CD8-positive, alpha-beta memory T cell (primary cell): ENCODE results near the gene ACSS1. TPM values are rescaled to one million over a fixed set of nuclear protein-coding genes. Genes with fewer than 3 reads are reported as not detected.

ENCODE experiments used
- CTCF ChIA-PET: fragments of 350-600 bp; sonication (Branson Sonifier 250); formaldehyde crosslinking; loops from one replicate; lab custom pipeline; 2021; ENCODE audit warnings: antibody characterized with exemption; lab: Charles Lee
- POLR2A ChIA-PET: fragments of 350-600 bp; sonication (Branson Sonifier 250); formaldehyde crosslinking; loops from one replicate; lab custom pipeline; 2021; ENCODE audit warnings: antibody characterized with exemption; lab: Charles Lee
- DNase-seq, 5 donors: peaks; one replicate each; pipeline versions ENCODE4 v3.0.0 to v3.0.0-alpha.2; 2020 to 2022; ENCODE audit warnings: mixed read lengths in 1 of 5
- H3K27ac ChIP-seq: one replicate; pipeline ENCODE4 v1.7.0; 2013; ENCODE audit warnings: low read depth, mild to moderate bottlenecking, low read length, moderate library complexity
- H3K27me3 ChIP-seq: 2 replicates; pipeline ENCODE4 v1.7.0; 2013; ENCODE audit warnings: low read length, mild to moderate bottlenecking; ENCODE audit not compliant: insufficient read depth, poor library complexity, severe bottlenecking
- H3K36me3 ChIP-seq: 2 replicates; pipeline ENCODE4 v1.7.0; 2013; ENCODE audit warnings: mild to moderate bottlenecking, low read length, moderate library complexity; ENCODE audit not compliant: insufficient read depth
- H3K4me1 ChIP-seq: 2 replicates; pipeline ENCODE4 v1.7.0; 2013; ENCODE audit warnings: mild to moderate bottlenecking, low read length, moderate library complexity; ENCODE audit not compliant: insufficient read depth
- H3K4me3 ChIP-seq: 2 replicates; pipeline ENCODE4 v1.7.0; 2013; ENCODE audit warnings: mild to moderate bottlenecking, low read length
- H3K9me3 ChIP-seq: 2 replicates; pipeline ENCODE4 v1.7.0; 2013; ENCODE audit warnings: mild to moderate bottlenecking, low read length
- H3K27ac Mint-ChIP-seq, 8 donors: one replicate each; pipeline ENCODE4 v1.8.0; 2020 to 2021; ENCODE audit warnings: mixed read lengths in 8 of 8, mild to moderate bottlenecking in 6 of 8, inconsistent platforms in 3 of 8, moderate library complexity in 3 of 8
- H3K27me3 Mint-ChIP-seq, 2 donors: one replicate each; pipeline ENCODE4 v1.8.0; 2020 to 2021; ENCODE audit warnings: mixed read lengths in 2 of 2, mild to moderate bottlenecking in 1 of 2, moderate library complexity in 1 of 2
- H3K36me3 Mint-ChIP-seq, 3 donors: one replicate each; pipeline ENCODE4 v1.8.0; 2020 to 2021; ENCODE audit warnings: mixed read lengths in 3 of 3, inconsistent platforms in 1 of 3, mild to moderate bottlenecking in 1 of 3
- H3K4me1 Mint-ChIP-seq, 3 donors: one replicate each; pipeline ENCODE4 v1.8.0; 2020 to 2021; ENCODE audit warnings: mixed read lengths in 3 of 3, inconsistent platforms in 1 of 3, mild to moderate bottlenecking in 1 of 3
- H3K4me3 Mint-ChIP-seq, 7 donors: one replicate each; pipeline ENCODE4 v1.8.0; 2020 to 2021; ENCODE audit warnings: mixed read lengths in 7 of 7, mild to moderate bottlenecking in 6 of 7, moderate library complexity in 4 of 7, inconsistent platforms in 2 of 7
- H3K9me3 Mint-ChIP-seq, 5 donors: one replicate each; pipeline ENCODE4 v1.8.0; 2020 to 2022; ENCODE audit warnings: mixed read lengths in 5 of 5, mild to moderate bottlenecking in 3 of 5, moderate library complexity in 2 of 5, inconsistent platforms in 1 of 5
- polyA plus RNA-seq: library from polyadenylated mRNA; unstranded; fragments of 300-500 nt; fragmentation: Illumina TruSeq; gene quantifications from one replicate; pipeline ENCODE4 v1.2.3, GENCODE V29; 2021
- total RNA-seq, 2 experiments: library from RNA; stranded (reverse); gene quantifications; one replicate each; pipeline ENCODE4 v1.2.3, GENCODE V29; 2021

ACSS1 gene
- total and polyA plus RNA-seq, 3 experiments from 2014 or later: 24.5 to 59.6 (median 24.8) TPM

GRCh38 chr20:25082498-25082873, 24.5 kb upstream of the ACSS1 start:
- ChIA-PET CTCF (no interaction called here), POLR2A (no interaction called here)
- H3K4me1 ChIP-seq: peaks cover 21% of the 10 kb centered on the region
- Mint-ChIP-seq H3K9me3 (peaks cover 0 to 1% (median 0%) of the 10 kb centered on the region in 5 donors), H3K27me3 (peaks cover 71 to 79% of the 10 kb centered on the region in 2 donors), H3K4me3 (peak overlapping the region in 2 of 7 donors; percentile 2 to 35), H3K36me3 (no peaks in the 10 kb centered on the region), H3K27ac (peak overlapping the region in 1 of 8 donors; percentile 39), H3K4me1 (peaks cover 18 to 45% (median 24%) of the 10 kb centered on the region in 3 donors)
- no peaks in the 10 kb centered on the region for H3K9me3 ChIP-seq
- no peaks in the 10 kb centered on the region for H3K36me3 ChIP-seq
- H3K27me3 ChIP-seq: peaks cover 57% of the 10 kb centered on the region
- no peak for DNase-seq
- no peak overlapping the region for H3K4me3 ChIP-seq
- H3K27ac ChIP-seq: no peak overlapping the region

DNA sequence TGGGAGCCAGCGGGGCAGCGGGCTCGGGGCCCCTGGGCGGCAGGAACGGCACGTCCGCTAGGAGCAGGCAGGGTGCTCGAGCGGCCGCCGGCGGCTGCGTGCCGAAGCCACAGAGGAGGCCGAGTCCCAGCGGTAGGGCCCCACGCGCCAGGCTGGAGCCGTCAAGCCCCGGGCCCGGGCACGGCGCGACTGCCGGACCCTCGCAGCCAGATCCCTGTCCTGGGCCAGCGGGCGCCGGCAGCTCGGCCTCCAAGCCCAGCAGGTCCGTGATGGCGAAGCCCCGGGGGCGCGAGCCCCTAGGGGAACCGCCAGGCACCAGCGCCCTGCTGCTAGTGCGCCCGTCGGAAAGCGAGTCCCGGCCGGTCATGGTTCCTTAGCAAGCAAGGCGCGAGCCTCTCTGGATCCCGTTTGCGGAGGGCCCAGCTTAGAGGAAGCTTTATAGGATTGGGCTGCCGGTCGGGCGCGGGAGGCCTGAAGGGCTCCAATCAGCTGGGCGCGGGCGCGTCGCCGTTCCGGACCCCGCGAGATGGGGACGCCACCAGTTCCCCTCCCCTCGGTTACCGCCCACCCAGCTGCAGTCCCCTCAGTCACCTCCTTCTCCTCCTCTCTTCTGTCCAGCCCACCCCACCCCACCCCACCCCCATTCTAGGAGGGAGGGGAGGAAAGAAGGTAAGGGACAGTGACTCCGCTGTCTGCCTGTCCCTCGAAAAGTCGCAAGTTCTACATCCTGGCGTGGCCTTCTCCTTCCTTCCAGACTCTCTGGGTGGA, 24.0 kb upstream of the ACSS1 start, which contains the start of gene VSX1:
VSX1 (minus strand) TSS at position 412 of the 768 bp plus-strand sequence; CDS start at position 367, 45 bp downstream.
- Histone ChIP-seq H3K4me3 (no peak within 1 kb of the TSS), H3K27me3 (peaks cover 62% of the 10 kb centered on the region), H3K9me3 (no peaks in the 10 kb centered on the region), H3K36me3 (no peaks in the 10 kb centered on the region), H3K27ac (no peak within 1 kb of the TSS), H3K4me1 (peaks cover 21% of the 10 kb centered on the region)
- peak within 1 kb of the TSS in 1 of 8 donors; percentile 39 for H3K27ac Mint-ChIP-seq
- H3K36me3 Mint-ChIP-seq: no peaks in the 10 kb centered on the region
- H3K27me3 Mint-ChIP-seq: peaks cover 71 to 84% of the 10 kb centered on the region in 2 donors
- peak within 1 kb of the TSS in 3 of 7 donors; percentile 2 to 37 (median 35) for H3K4me3 Mint-ChIP-seq
- CTCF ChIA-PET: no interaction called here
- DNase-seq: no peak
- peaks cover 0 to 1% (median 0%) of the 10 kb centered on the region in 5 donors for H3K9me3 Mint-ChIP-seq
- POLR2A ChIA-PET: no interaction called here
- H3K4me1 Mint-ChIP-seq: peaks cover 18 to 48% (median 27%) of the 10 kb centered on the region in 3 donors

DNA sequence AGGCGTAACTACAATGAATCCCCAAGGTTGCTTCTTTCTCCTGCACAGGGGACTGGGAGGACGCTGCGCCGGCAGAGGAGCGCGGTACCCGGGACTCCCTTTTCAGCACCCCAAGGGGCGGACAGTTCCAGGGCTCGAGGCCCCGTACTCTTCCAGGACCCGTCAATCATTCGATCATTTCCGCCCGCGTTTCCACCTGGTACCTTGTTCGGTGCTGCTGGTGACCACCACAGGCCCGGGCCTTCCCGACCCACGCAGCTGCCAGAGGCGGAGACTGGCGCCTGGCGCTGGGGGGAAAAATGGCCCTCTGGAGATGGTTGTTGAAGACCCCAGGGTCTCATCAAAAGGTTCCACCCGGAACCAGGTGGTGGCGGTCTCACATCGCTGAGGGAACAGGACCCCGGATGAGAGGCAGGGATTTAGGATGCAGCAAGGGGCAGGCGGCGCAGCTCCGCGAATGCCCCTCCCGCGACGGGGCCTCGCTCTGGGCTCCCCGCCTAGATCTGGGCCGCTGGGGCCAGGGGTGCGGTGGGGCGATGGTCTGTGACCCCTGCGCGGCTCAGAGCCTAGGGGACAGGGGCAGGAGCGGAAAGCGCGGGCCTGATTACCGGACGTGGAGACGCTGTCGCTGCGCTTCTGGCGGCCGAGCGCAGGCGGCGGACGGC, 23.3 kb upstream of the ACSS1 start:
- H3K27ac Mint-ChIP-seq: no peak overlapping the region
- POLR2A ChIA-PET: no interaction called here
- Histone ChIP-seq H3K27ac (no peak overlapping the region), H3K27me3 (peaks cover 64% of the 10 kb centered on the region), H3K4me1 (peaks cover 21% of the 10 kb centered on the region), H3K36me3 (no peaks in the 10 kb centered on the region), H3K4me3 (no peak overlapping the region), H3K9me3 (no peaks in the 10 kb centered on the region)
- H3K4me1 Mint-ChIP-seq: peaks cover 18 to 52% (median 31%) of the 10 kb centered on the region in 3 donors
- peak in 3 of 5 donors; percentile 12 to 39 (median 28) for DNase-seq
- H3K27me3 Mint-ChIP-seq: peaks cover 68 to 87% of the 10 kb centered on the region in 2 donors
- H3K4me3 Mint-ChIP-seq: peak overlapping the region in 1 of 7 donors; percentile 37
- H3K9me3 Mint-ChIP-seq: peaks cover 0 to 1% (median 0%) of the 10 kb centered on the region in 5 donors
- no peaks in the 10 kb centered on the region for H3K36me3 Mint-ChIP-seq
- CTCF ChIA-PET: no interaction called here

- no peak overlapping the region for H3K27ac ChIP-seq
- Mint-ChIP-seq H3K4me3 (no peak overlapping the region), H3K9me3 (peaks cover 0 to 1% (median 0%) of the 10 kb centered on the region in 5 donors), H3K4me1 (peaks cover 12 to 38% (median 25%) of the 10 kb centered on the region in 3 donors), H3K27me3 (peaks cover 54 to 88% of the 10 kb centered on the region in 2 donors), H3K36me3 (no peaks in the 10 kb centered on the region), H3K27ac (no peak overlapping the region)
- peaks cover 12% of the 10 kb centered on the region for H3K4me1 ChIP-seq
- H3K9me3 ChIP-seq: no peaks in the 10 kb centered on the region
- peaks cover 47% of the 10 kb centered on the region for H3K27me3 ChIP-seq
- POLR2A ChIA-PET: no interaction called here
- H3K36me3 ChIP-seq: no peaks in the 10 kb centered on the region
- no peak overlapping the region for H3K4me3 ChIP-seq
- CTCF ChIA-PET: interaction anchor here (1.8 to 1.9 kb wide), 2 partner anchors 11 to 16 kb away, joined by 5 to 6 read pairs; no protein-coding TSS in a partner anchor
- no peak for DNase-seq
Observed at GRCh38 chr20:25079171-25079570, 21.2 kb upstream of the ACSS1 start.

DNA sequence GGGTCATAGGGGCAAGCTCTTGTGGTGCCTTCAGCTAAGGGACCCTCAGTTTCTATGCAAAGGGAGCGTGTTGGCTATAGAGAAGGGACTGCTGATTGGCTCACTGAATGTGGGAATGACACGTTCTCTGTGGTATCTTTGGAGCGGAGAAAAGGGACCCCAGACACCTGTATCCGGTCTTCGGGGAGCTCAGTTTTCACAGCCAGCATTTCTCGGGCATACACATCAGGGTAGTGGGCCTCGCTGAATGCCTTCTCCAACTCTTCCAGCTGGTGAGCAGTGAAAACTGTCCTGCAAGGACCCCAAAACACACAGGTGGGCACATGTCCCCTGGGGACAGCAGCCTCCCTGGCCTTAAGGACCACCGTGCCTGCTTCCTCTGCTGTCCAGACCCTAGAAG, 20.7 kb upstream of the ACSS1 start:
- no peak for DNase-seq
- Histone ChIP-seq H3K4me1 (peaks cover 7% of the 10 kb centered on the region), H3K27ac (no peak overlapping the region), H3K9me3 (no peaks in the 10 kb centered on the region), H3K36me3 (no peaks in the 10 kb centered on the region), H3K4me3 (no peak overlapping the region), H3K27me3 (peaks cover 42% of the 10 kb centered on the region)
- ChIA-PET POLR2A (no interaction called here), CTCF (interaction anchor here (1.8 to 1.9 kb wide), 2 partner anchors 12 to 16 kb away, joined by 5 to 6 read pairs; no protein-coding TSS in a partner anchor)
- no peak overlapping the region for H3K4me3 Mint-ChIP-seq
- H3K27ac Mint-ChIP-seq: no peak overlapping the region
- H3K4me1 Mint-ChIP-seq: peaks cover 11 to 33% (median 20%) of the 10 kb centered on the region in 3 donors
- no peaks in the 10 kb centered on the region for H3K36me3 Mint-ChIP-seq
- H3K27me3 Mint-ChIP-seq: peaks cover 50 to 87% of the 10 kb centered on the region in 2 donors
- peaks cover 0 to 1% (median 0%) of the 10 kb centered on the region in 5 donors for H3K9me3 Mint-ChIP-seq

DNA sequence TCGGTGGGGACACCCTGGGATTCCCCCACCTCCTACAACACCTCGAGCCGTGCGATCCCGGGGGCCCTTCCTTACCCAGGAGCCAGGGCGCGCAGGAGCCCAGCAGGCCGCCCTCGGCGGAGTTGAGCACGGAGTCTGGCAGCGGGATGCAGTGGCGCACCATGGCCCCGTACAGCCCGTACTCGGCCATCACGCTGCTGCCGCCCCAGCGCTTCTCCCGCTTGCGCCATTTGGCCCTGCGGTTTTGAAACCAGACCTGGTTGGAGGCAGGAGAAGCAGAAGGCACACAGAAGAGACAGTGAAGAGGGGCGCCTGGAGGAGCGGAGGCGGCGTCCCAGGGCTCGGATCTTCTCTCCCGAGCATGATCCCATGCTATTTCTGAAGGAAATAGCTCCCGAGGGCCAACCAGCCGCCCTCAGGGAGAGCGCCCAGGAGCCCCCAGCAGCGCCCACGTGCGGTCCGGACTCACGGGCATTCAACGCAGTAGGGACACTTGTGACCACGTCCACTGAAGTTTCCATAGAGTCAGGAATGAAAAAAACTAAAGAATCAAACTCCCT, 19.8 kb upstream of the ACSS1 start:
- Mint-ChIP-seq H3K4me1 (peaks cover 8 to 24% (median 12%) of the 10 kb centered on the region in 3 donors), H3K4me3 (no peak overlapping the region), H3K36me3 (no peaks in the 10 kb centered on the region), H3K27ac (no peak overlapping the region), H3K27me3 (peaks cover 42 to 84% of the 10 kb centered on the region in 2 donors), H3K9me3 (peaks cover 0 to 1% (median 0%) of the 10 kb centered on the region in 5 donors)
- DNase-seq: no peak
- H3K9me3 ChIP-seq: no peaks in the 10 kb centered on the region
- ChIA-PET CTCF (interaction anchor here (1.8 to 1.9 kb wide), 2 partner anchors 13 to 15 kb away, joined by 5 to 6 read pairs; no protein-coding TSS in a partner anchor), POLR2A (no interaction called here)
- H3K4me1 ChIP-seq: no peaks in the 10 kb centered on the region
- H3K27me3 ChIP-seq: peaks cover 32% of the 10 kb centered on the region
- no peak overlapping the region for H3K27ac ChIP-seq
- H3K4me3 ChIP-seq: no peak overlapping the region
- H3K36me3 ChIP-seq: no peaks in the 10 kb centered on the region

- DNase-seq: no peak
- peak overlapping the region in 1 of 8 donors; percentile 11 for H3K27ac Mint-ChIP-seq
- H3K4me1 Mint-ChIP-seq: peaks cover 3 to 20% (median 7%) of the 10 kb centered on the region in 3 donors
- ChIA-PET CTCF (interaction anchor here (1.8 kb wide), 1 partner anchor 14 kb away, joined by 6 read pairs; no protein-coding TSS in a partner anchor), POLR2A (no interaction called here)
- Histone ChIP-seq H3K9me3 (no peaks in the 10 kb centered on the region), H3K27me3 (peaks cover 28% of the 10 kb centered on the region), H3K36me3 (no peaks in the 10 kb centered on the region), H3K4me3 (no peak overlapping the region), H3K4me1 (no peaks in the 10 kb centered on the region), H3K27ac (no peak overlapping the region)
- peaks cover 37 to 85% of the 10 kb centered on the region in 2 donors for H3K27me3 Mint-ChIP-seq
- H3K36me3 Mint-ChIP-seq: no peaks in the 10 kb centered on the region
- no peak overlapping the region for H3K4me3 Mint-ChIP-seq
- H3K9me3 Mint-ChIP-seq: peaks cover 0 to 1% (median 0%) of the 10 kb centered on the region in 5 donors
Observed at GRCh38 chr20:25076731-25077609, 19.0 kb upstream of the ACSS1 start.
